Activated T-cell treated with anti-CD3 and anti-CD28 coated beads, Interleukin-2, amount 50 U/mL, for 1 hour (primary cell): ENCODE data around the gene EIF1.

Experiments used
- DNase-seq: peaks from one replicate; pipeline ENCODE4 v3.0.0-alpha.2; 2020

Gene EIF1

GRCh38 chr17:41705271-41705991 lies 16.7 kb downstream of the EIF1 start:
- no peak for DNase-seq

- DNase-seq: no peak
Measured at GRCh38 chr17:41707803-41708669, 19.4 kb downstream of the EIF1 start.

- no peak for DNase-seq
Measured at GRCh38 chr17:41710472-41711090, 21.9 kb downstream of the EIF1 start.

- DNase-seq: no peak
Measured at GRCh38 chr17:41711669-41712400, 23.1 kb downstream of the EIF1 start, which contains the start of gene GAST. Gene GAST (plus strand): TSS chr17:41712331. CDS start chr17:41715437, 3,106 bp downstream.

- no peak for DNase-seq
Measured at GRCh38 chr17:41717408-41718286, 29.0 kb downstream of the EIF1 start.

GRCh38 chr17:41718287-41718645 lies 29.6 kb downstream of the EIF1 start:
- DNase-seq: no peak

GRCh38 chr17:41722231-41722630 lies 33.5 kb downstream of the EIF1 start:
- DNase-seq: no peak

GRCh38 chr17:41723801-41724475 lies 35.3 kb downstream of the EIF1 start:
- DNase-seq: no peak

- DNase-seq: no peak
Measured at GRCh38 chr17:41724476-41725050, 35.9 kb downstream of the EIF1 start.

GRCh38 chr17:41725134-41725533 lies 36.4 kb downstream of the EIF1 start:
- DNase-seq: no peak

GRCh38 chr17:41728056-41728455 lies 39.4 kb downstream of the EIF1 start:
- DNase-seq: no peak

GRCh38 chr17:41730479-41730878 lies 41.8 kb downstream of the EIF1 start:
- no peak for DNase-seq

- DNase-seq: no peak
Measured at GRCh38 chr17:41731836-41732235, 43.2 kb downstream of the EIF1 start.

GRCh38 chr17:41733348-41734138 lies 44.9 kb downstream of the EIF1 start:
- DNase-seq: no peak

GRCh38 chr17:41734139-41734948 lies 45.7 kb downstream of the EIF1 start, which contains the start of gene HAP1:
Gene HAP1 (minus strand): TSS chr17:41734643. CDS start chr17:41734634, 9 bp downstream.
- DNase-seq: peak; percentile 31

GRCh38 chr17:41734949-41735313 lies 46.2 kb downstream of the EIF1 start:
- DNase-seq: no peak

GRCh38 chr17:41735744-41736143 lies 47.1 kb downstream of the EIF1 start:
- DNase-seq: no peak

- no peak for DNase-seq
Measured at GRCh38 chr17:41736983-41737679, 48.4 kb downstream of the EIF1 start.

- no peak for DNase-seq
Measured at GRCh38 chr17:41737680-41738023, 49.0 kb downstream of the EIF1 start.
